IMR-90 (cell line): ENCODE measurements around the gene FUT8. TPM values are rescaled to one million over a fixed set of nuclear protein-coding genes. Genes with fewer than 3 reads are reported as not detected.

Experiments
- ATAC-seq: fragments of 200-7000 bp; cut with Tn5 transposase; 2 replicates; pipeline ENCODE4 v1.9.1; 2020; ENCODE audit warnings: low read depth, mild to moderate bottlenecking, moderate library complexity
- BruUV-seq: library from RNA; stranded (reverse); fragments of 400-500 nt; replicated peaks from 2 replicates; lab custom pipeline; 2021; lab: Mats Ljungman, UMichigan
- CTCF ChIA-PET: fragments of 300-600 bp; formaldehyde crosslinking; extraction: SDS; loops from one replicate; lab custom pipeline; 2021; ENCODE audit warnings: antibody characterized with exemption; lab: Yijun Ruan, JAX
- POLR2A ChIA-PET: fragments of 300-600 bp; sonication (Branson Sonifier 250); formaldehyde crosslinking; loops from one replicate; lab custom pipeline; 2022; ENCODE audit warnings: antibody characterized with exemption; ENCODE audit not compliant: unreplicated experiment; lab: Charles Lee
- DNase-seq: peaks from one replicate; pipeline ENCODE4 v3.0.0; 2013
- H2AFZ ChIP-seq: replicated peaks from 2 replicates; pipeline ENCODE3; 2013; ENCODE audit warnings: low read length, mild to moderate bottlenecking; ENCODE audit not compliant: poor library complexity
- H2AK5ac ChIP-seq: 2 replicates; pipeline ENCODE4 v1.6.1; 2013; ENCODE audit warnings: low read depth, low read length, inconsistent platforms
- H2AK9ac ChIP-seq: replicated peaks from 2 replicates; pipeline ENCODE3; 2013; ENCODE audit warnings: mild to moderate bottlenecking, low read depth, low read length, moderate library complexity; ENCODE audit not compliant: poor library complexity
- H2BK120ac ChIP-seq: 2 replicates; pipeline ENCODE4 v1.6.1; 2013; ENCODE audit warnings: low read depth, low read length, inconsistent platforms
- H2BK15ac ChIP-seq: 3 replicates; pipeline ENCODE4 v1.6.1; 2013; ENCODE audit warnings: low read depth, low read length, inconsistent platforms
- H2BK20ac ChIP-seq: 2 replicates; pipeline ENCODE4 v1.6.1; 2013; ENCODE audit warnings: low read depth, mild to moderate bottlenecking, inconsistent platforms, low read length, moderate library complexity
- H2BK5ac ChIP-seq: 2 replicates; pipeline ENCODE4 v1.6.1; 2013; ENCODE audit warnings: mild to moderate bottlenecking, low read depth, low read length, inconsistent platforms; ENCODE audit not compliant: poor library complexity, severe bottlenecking
- H3K14ac ChIP-seq: replicated peaks from 2 replicates; pipeline ENCODE4 v1.6.1; 2013; ENCODE audit warnings: low read depth, low read length, inconsistent platforms
- H3K18ac ChIP-seq: 2 replicates; pipeline ENCODE4 v1.6.1; 2013; ENCODE audit warnings: low read depth, low read length, control low read depth
- H3K23ac ChIP-seq: 2 replicates; pipeline ENCODE4 v1.6.1; 2013; ENCODE audit warnings: low read depth, low read length, inconsistent platforms
- H3K27ac ChIP-seq: 2 replicates; pipeline ENCODE4 v1.5.1; 2013; ENCODE audit warnings: mild to moderate bottlenecking, control low read depth, low read length; ENCODE audit not compliant: insufficient read depth
- H3K27me3 ChIP-seq: 2 replicates; pipeline ENCODE4 v1.6.1; 2013; ENCODE audit warnings: low read length; ENCODE audit not compliant: control insufficient read depth, insufficient read depth
- H3K36me3 ChIP-seq: 2 replicates; pipeline ENCODE4 v1.6.1; 2013; ENCODE audit warnings: low read length, mixed read lengths; ENCODE audit not compliant: control insufficient read depth, insufficient read depth
- H3K4ac ChIP-seq: 2 replicates; pipeline ENCODE4 v1.6.1; 2013; ENCODE audit warnings: low read depth, low read length, inconsistent platforms
- H3K4me1 ChIP-seq: 2 replicates; pipeline ENCODE4 v1.6.1; 2013; ENCODE audit warnings: low read length, mixed read lengths; ENCODE audit not compliant: control insufficient read depth, insufficient read depth
- H3K4me2 ChIP-seq: 2 replicates; pipeline ENCODE4 v1.6.1; 2013; ENCODE audit warnings: low read depth, mild to moderate bottlenecking, control low read depth, low read length, moderate library complexity
- H3K4me3 ChIP-seq: 2 replicates; pipeline ENCODE4 v1.5.1; 2013; ENCODE audit warnings: low read depth, mild to moderate bottlenecking, control low read depth, low read length, moderate library complexity; ENCODE audit not compliant: insufficient read depth
- H3K56ac ChIP-seq: 2 replicates; pipeline ENCODE4 v1.6.1; 2013; ENCODE audit warnings: low read length, inconsistent platforms; ENCODE audit not compliant: insufficient read depth; ENCODE audit errors: extremely low read depth
- H3K79me1 ChIP-seq, 2 experiments: 2 replicates each; pipeline ENCODE4 v1.6.1; 2013; ENCODE audit warnings: low read length in 2 of 2, inconsistent platforms in 1 of 2, low read depth in 1 of 2
- H3K9ac ChIP-seq: 2 replicates; pipeline ENCODE4 v1.6.1; 2013; ENCODE audit warnings: low read depth, low read length, control low read depth
- H3K9me1 ChIP-seq: 2 replicates; pipeline ENCODE4 v1.6.1; 2013; ENCODE audit warnings: low read length, inconsistent platforms; ENCODE audit not compliant: insufficient read depth
- H3K9me3 ChIP-seq: 2 replicates; pipeline ENCODE4 v1.6.1; 2013; ENCODE audit warnings: low read length; ENCODE audit not compliant: control insufficient read depth, insufficient read depth
- H4K20me1 ChIP-seq: 2 replicates; pipeline ENCODE4 v1.6.1; 2013; ENCODE audit warnings: low read length, inconsistent platforms; ENCODE audit not compliant: insufficient read depth
- H4K5ac ChIP-seq: 2 replicates; pipeline ENCODE4 v1.6.1; 2013; ENCODE audit warnings: mild to moderate bottlenecking, low read depth, low read length, control low read depth
- H4K8ac ChIP-seq, 2 experiments: 2 replicates each; pipeline ENCODE4 v1.6.1; 2013; ENCODE audit warnings: low read depth in 2 of 2, low read length in 2 of 2, control low read depth in 1 of 2, inconsistent platforms in 1 of 2
- H4K91ac ChIP-seq: 2 replicates; pipeline ENCODE4 v1.6.1; 2013; ENCODE audit warnings: low read depth, low read length, inconsistent platforms; ENCODE audit not compliant: insufficient read depth
- BHLHE40 ChIP-seq: fragments of 150-350 bp; IDR thresholded peaks from 2 replicates; pipeline ENCODE4 v1.6.1; 2016; ENCODE audit warnings: mild to moderate bottlenecking, low read depth, low read length
- CEBPB ChIP-seq: IDR thresholded peaks from 2 replicates; pipeline ENCODE4 v1.6.1; 2012; ENCODE audit warnings: low read depth, low read length, improper control_type of control experiment
- CHD1 ChIP-seq: IDR thresholded peaks from 2 replicates; pipeline ENCODE4 v1.6.1; 2012; ENCODE audit warnings: low read depth, low read length, improper control_type of control experiment
- CTCF ChIP-seq: conservative IDR thresholded peaks from 2 replicates; pipeline ENCODE4 v1.5.1; 2012; ENCODE audit warnings: mild to moderate bottlenecking, low read depth, low read length, improper control_type of control experiment
- FOS ChIP-seq: fragments of 150-350 bp; IDR thresholded peaks from 2 replicates; pipeline ENCODE4 v1.6.1; 2016; ENCODE audit warnings: low read depth, low read length
- MAFK ChIP-seq: IDR thresholded peaks from 2 replicates; pipeline ENCODE4 v1.6.1; 2012; ENCODE audit warnings: low read depth, low read length, improper control_type of control experiment
- MAZ ChIP-seq: IDR thresholded peaks from 2 replicates; pipeline ENCODE4 v1.6.1; 2012; ENCODE audit warnings: low read depth, mild to moderate bottlenecking, low read length, improper control_type of control experiment, moderate library complexity, borderline replicate concordance
- MXI1 ChIP-seq: IDR thresholded peaks from 2 replicates; pipeline ENCODE4 v1.6.1; 2012; ENCODE audit warnings: low read depth, mild to moderate bottlenecking, low read length, moderate library complexity, borderline replicate concordance
- POLR2A ChIP-seq: IDR thresholded peaks from 2 replicates; pipeline ENCODE4 v1.6.1; 2012; ENCODE audit warnings: mild to moderate bottlenecking, low read depth, low read length
- RCOR1 ChIP-seq: IDR thresholded peaks from 2 replicates; pipeline ENCODE4 v1.6.1; 2012; ENCODE audit warnings: mild to moderate bottlenecking, low read length, improper control_type of control experiment; ENCODE audit not compliant: insufficient replicate concordance
- USF2 ChIP-seq: fragments of 150-350 bp; IDR thresholded peaks from 2 replicates; pipeline ENCODE4 v1.6.1; 2017; ENCODE audit warnings: mild to moderate bottlenecking, antibody characterized with exemption, low read length, low read depth
- WGBS, 2 experiments: methylation state at CpG; one replicate each; pipeline versions ENCODE4 v1.1.5 to v1.1.7; 2013; ENCODE audit warnings: missing lambda C conversion rate in 2 of 2; ENCODE audit not compliant: insufficient read length in 1 of 2; ENCODE audit errors: extremely low coverage in 2 of 2; 5-methylcytosine and 5-hydroxymethylcytosine counted together
- dilution Hi-C: fragments of 300-500 bp; cut with HindIII; formaldehyde crosslinking; loops from one replicate; pipeline ENCODE4 v1.14.3; 2018; ENCODE audit warnings: low sequenced_read_pairs; ENCODE audit not compliant: unreplicated experiment
- in situ Hi-C: fragments of 300-500 bp; cut with MboI; formaldehyde crosslinking; loops from 3 replicates; pipeline ENCODE4 v1.14.3; 2019; ENCODE audit warnings: low sequenced_read_pairs, inconsistent platforms, mixed read lengths
- intact Hi-C: fragments of 100-400 bp; cut with micrococcal nuclease; formaldehyde crosslinking; loops from 2 replicates; pipeline ENCODE4 v1.10.0; 2022
- polyA plus RNA-seq, 3 experiments: library from polyadenylated mRNA; depleted of rRNA; stranded (reverse); fragments of >200 nt; gene quantifications; 2 replicates each; pipeline ENCODE4 v1.2.3, GENCODE V29; 2012; ENCODE audit warnings: low replicate concordance in 1 of 3
- total RNA-seq: library from RNA; depleted of rRNA; stranded (reverse); fragments of >200 nt; gene quantifications from 2 replicates; pipeline ENCODE4 v1.2.3, GENCODE V29; 2012
- TF ChIP-seq, protein P1 (sequence below): fragments of 150-350 bp; IDR thresholded peaks from 2 replicates; pipeline ENCODE4 v1.6.1; 2016; ENCODE audit warnings: low read depth, mild to moderate bottlenecking, low read length, moderate library complexity, borderline replicate concordance

Gene FUT8
- total and polyA plus RNA-seq, 2 of the 4 experiments (the other 2 are of a cell fraction), result 15.6 to 72.9 TPM

GRCh38 chr14:65772466-65772865 lies 359.9 kb downstream of the FUT8 start:
- Histone ChIP-seq H3K79me1 (no peaks in the 10 kb centered on the region), H3K27me3 (no peaks in the 10 kb centered on the region), H4K91ac (no peak overlapping the region), H3K4me2 (no peak overlapping the region), H3K56ac (no peak overlapping the region), H3K4me3 (no peak overlapping the region), H3K4ac (no peak overlapping the region), H3K23ac (no peak overlapping the region), H2AFZ (no peak overlapping the region), H3K18ac (no peak overlapping the region), H3K9me1 (no peaks in the 10 kb centered on the region), H4K20me1 (no peaks in the 10 kb centered on the region), H2BK120ac (no peak overlapping the region), H3K9me3 (no peaks in the 10 kb centered on the region), H3K4me1 (no peaks in the 10 kb centered on the region), H3K27ac (no peak overlapping the region), H4K8ac (no peak overlapping the region), H3K36me3 (no peaks in the 10 kb centered on the region), H3K9ac (no peak overlapping the region), H2AK5ac (no peak overlapping the region), H2BK20ac (no peak overlapping the region), H2BK5ac (no peak overlapping the region), H4K5ac (no peak overlapping the region), H2BK15ac (no peak overlapping the region), H3K14ac (no peak overlapping the region), H2AK9ac (no peak overlapping the region)
- DNase-seq, result no peak
- CTCF ChIA-PET, result no interaction called here
- dilution Hi-C loops (no loop called here), in situ Hi-C loops (no loop called here), intact Hi-C loops (no loop called here)
- POLR2A ChIA-PET, result no interaction called here
- TF ChIP-seq, protein P1, sequence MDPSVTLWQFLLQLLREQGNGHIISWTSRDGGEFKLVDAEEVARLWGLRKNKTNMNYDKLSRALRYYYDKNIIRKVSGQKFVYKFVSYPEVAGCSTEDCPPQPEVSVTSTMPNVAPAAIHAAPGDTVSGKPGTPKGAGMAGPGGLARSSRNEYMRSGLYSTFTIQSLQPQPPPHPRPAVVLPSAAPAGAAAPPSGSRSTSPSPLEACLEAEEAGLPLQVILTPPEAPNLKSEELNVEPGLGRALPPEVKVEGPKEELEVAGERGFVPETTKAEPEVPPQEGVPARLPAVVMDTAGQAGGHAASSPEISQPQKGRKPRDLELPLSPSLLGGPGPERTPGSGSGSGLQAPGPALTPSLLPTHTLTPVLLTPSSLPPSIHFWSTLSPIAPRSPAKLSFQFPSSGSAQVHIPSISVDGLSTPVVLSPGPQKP, result no peak
- TF ChIP-seq USF2, result no peak
- TF ChIP-seq RCOR1, result no peak
- TF ChIP-seq POLR2A, result no peak
- no peak for TF ChIP-seq CHD1
- no peak for TF ChIP-seq BHLHE40
- TF ChIP-seq MXI1, result no peak
- no peak for TF ChIP-seq MAZ
- TF ChIP-seq FOS, result no peak
- TF ChIP-seq MAFK, result no peak
- no peak for TF ChIP-seq CEBPB
- no peak for TF ChIP-seq CTCF
- 88% methylated on average over 7 of the region's 8 CpGs; no CpG with 5 or more reads in 1 of the 2 experiments for WGBS, 2 experiments
- BruUV-seq, result no TSS peak
- ATAC-seq, result no peak
